HG02870 (cell line): ENCODE data around the gene SET.

Source experiments
- ATAC-seq: cut with Tn5 transposase; IDR thresholded peaks from one replicate; pipeline ENCODE4 v1.9.1; 2021; ENCODE audit warnings: mild to moderate bottlenecking, moderate library complexity; ENCODE audit not compliant: unreplicated experiment

SET gene

GRCh38 chr9:128707446-128707845 is 18.4 kb downstream of the SET start:
- no peak for ATAC-seq

GRCh38 chr9:128712451-128713410 is 23.7 kb downstream of the SET start:
- no peak for ATAC-seq

GRCh38 chr9:128713411-128713780 is 24.4 kb downstream of the SET start:
- no peak for ATAC-seq

GRCh38 chr9:128713941-128714573 is 25.0 kb downstream of the SET start:
- no peak for ATAC-seq

DNA sequence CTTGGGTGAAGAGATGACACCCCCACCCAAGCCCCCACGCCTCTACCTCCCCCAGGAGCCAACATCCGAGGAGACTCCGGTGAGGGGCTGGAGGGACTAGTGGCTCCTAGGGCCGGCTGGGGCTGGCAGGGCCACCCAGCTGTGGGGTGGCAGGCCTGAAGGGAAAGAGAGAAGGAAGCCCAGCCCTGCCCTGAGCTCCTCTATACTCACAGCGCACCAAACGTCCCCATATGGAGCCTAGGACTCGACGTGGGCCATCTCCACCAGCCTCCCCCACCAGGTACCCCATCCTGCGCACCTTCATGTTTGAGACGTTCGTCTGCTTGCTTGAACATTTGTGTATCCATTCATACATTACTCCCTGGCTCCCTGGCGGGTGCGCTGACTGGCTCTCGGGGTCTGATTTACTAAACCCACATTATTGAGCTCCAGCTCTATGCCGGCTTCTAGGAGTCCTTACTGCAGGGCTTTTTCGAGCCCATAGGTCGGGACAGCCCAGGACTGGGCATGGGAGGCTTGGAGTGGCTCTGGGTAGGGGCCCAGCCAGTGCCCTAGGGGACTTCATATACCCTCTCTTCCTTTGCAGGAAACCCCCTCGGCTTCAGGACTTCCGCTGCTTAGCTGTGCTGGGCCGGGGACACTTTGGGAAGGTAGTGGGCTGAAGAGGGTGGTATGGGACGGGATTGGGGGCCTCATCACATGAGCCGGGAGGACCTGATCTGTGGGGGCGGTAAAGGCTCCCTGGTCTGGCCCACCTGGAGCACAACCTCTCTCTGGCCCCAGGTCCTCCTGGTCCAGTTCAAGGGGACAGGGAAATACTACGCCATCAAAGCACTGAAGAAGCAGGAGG is 25.8 kb downstream of the SET start:
- no peak for ATAC-seq

- no peak for ATAC-seq
These were observed 26.4 kb downstream of the SET start for GRCh38 chr9:128715436-128715750.

- ATAC-seq: no peak
These were observed 27.7 kb downstream of the SET start for GRCh38 chr9:128716581-128717254.

GRCh38 chr9:128718047-128718446 is 29.0 kb downstream of the SET start:
- ATAC-seq: no peak

GRCh38 chr9:128718475-128718874 is 29.5 kb downstream of the SET start:
- ATAC-seq: no peak

- no peak for ATAC-seq
These were observed 31.0 kb downstream of the SET start for GRCh38 chr9:128719919-128720605.

GRCh38 chr9:128720841-128721486 is 31.9 kb downstream of the SET start:
- no peak for ATAC-seq

DNA sequence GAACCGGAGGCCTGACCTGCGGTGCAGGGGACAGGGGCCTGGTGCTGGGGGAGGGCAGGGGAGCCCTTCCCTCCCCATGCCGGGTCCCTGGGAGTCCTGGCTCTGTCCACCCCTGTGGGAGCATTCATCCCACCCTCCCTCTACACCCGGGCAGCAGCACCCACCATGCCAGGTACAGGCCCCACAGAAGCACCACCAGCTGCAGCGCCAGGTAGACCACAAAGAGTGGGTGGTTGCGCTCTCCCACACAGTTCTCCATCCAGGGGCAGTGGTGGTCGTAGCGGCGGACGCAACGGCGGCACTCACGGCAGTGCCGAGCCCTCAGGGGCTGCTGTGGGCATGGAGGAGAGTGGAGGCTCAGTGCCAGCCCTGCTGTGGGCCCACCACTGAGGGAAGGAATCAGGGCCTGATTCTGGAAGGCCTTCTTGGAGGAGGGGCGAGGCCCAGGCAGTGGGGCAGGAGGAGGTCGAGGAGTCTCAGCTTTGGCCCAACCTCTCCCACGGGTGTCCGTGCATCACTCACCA is 32.5 kb downstream of the SET start:
- ATAC-seq: no peak

- ATAC-seq: no peak
These were observed 33.6 kb downstream of the SET start for GRCh38 chr9:128722380-128723351.

DNA sequence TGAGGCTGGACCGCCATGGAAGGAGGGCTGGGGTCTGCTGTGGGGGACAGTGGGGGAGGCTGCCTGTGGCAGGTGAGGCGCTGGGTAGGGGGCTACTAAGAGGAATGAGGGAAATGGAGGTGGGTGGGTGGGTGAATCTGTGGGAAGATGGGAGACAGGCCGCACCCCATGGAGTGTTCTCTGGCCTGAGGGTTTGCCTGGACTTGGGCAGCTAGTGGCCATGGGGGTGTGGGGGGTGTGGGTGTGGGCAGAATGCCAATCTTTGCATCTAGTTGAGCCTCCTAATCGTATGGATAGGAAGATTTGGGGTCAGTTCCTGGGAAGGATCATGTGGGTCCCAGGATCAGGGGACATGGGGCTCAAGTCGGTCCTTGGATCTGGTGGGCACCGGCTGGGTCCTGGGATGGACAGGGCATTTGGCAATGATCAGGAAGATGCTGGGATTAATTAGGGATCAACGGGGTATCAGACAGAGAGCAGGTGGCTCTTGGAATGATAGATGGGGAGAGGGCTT is 34.4 kb downstream of the SET start:
- no peak for ATAC-seq

DNA sequence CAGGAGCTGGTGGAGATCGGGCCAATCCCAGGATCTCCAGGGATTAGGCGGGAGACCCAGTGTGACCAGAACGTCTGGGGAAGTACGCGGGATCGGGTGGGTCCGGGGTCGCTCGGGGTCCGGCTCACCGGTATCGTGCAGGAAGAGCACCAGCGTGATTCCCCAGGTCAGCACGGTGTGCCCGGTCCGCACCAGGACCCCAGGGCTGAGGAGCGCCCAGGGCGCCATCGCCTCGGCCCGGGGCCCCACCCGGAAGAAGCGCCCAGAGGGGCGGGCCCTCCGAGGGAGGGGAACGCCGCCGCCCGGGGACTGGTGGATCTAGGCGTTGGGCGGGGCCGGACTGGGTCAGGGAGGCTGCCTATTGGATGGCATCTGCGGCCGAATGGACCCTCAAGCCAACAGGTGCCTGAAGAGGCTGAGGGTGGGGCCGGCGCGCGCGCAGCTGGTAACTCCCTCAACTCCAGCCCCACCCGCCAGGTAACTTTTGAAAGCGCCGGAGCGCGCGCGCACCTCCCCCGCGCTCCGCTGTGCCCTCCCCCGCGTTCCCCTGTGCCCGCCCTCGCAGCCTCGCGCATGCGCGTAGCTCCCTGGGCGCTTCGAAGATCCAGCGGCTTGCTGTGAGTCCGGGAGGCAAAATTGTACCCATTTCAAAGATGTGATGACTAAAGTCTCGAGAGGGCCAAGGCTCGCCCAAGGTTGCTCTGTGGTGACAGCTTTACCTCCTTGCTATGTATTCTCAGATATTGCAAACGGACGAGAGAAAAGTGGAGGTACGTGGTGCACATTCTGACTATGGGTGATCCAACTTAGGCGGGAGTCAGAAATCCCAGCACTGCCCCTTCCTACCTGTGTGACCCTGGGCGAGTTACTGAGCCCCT is 35.1 kb downstream of the SET start, which contains the start of gene ZDHHC12:
TSS of gene ZDHHC12 (minus strand) at position 262 of the 878 bp plus-strand sequence. CDS start at position 228, 34 bp downstream.
- peak; percentile 89 for ATAC-seq

- no peak for ATAC-seq
These were observed 35.8 kb downstream of the SET start for GRCh38 chr9:128724744-128725211.

DNA sequence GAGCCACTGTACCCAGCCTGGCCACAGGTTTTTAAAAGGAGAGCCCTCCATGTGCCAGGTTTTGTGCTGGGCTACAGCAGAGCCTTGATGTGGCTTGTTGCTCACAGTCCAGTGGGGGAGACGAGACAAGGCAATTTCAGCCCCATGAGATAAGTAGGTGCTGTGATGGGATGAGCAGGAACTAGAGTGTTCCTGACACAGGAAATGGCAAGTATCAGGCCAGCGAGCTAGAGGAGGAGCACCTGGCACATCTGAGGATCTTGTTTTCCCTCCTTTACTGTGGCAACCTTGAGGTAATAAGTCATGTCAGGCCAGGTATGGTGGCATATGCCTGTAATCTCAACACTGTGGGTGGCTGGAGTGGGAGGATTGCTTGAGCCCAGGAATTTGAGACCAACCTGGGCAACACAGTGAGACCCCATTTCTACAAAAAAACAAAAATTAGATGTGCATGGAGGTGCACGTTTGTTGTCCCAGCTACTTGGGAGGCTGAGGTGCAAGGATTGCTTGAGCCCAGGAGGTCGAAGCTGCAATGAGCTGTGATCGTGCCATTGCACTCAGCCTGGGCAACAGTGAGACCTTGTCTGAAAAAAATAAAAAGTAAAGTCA is 38.7 kb downstream of the SET start:
- ATAC-seq: no peak
